Measurements from ENCODE around the gene MMP25. TPM values are rescaled to one million over a fixed set of nuclear protein-coding genes. Genes with fewer than 3 reads are reported as not detected.

The MMP25 gene
- total and polyA plus RNA-seq, 10 of the 15 experiments (the other 5 are each of a cell fraction or from before 2014, with no cell fraction given), result 0.03 to 0.36 (median 0.13) TPM; not detected in 1

- H3K79me2 ChIP-seq (ENCODE audit: control insufficient read depth, insufficient read depth, low read length), result no peaks in the 10 kb centered on the region
- no peak overlapping the region for H3K27ac ChIP-seq (ENCODE audit: control insufficient read depth, insufficient read depth)
- H3K36me3 ChIP-seq (ENCODE audit: control insufficient read depth in 2 of 2, insufficient read depth in 2 of 2, low read length in 1 of 2), result no peaks in the 10 kb centered on the region
- no peak overlapping the region; the same call in 1 of the 2 replicates for H3K4me2 ChIP-seq (ENCODE audit: control insufficient read depth, insufficient read depth)
- H3K4me1 ChIP-seq (ENCODE audit: control insufficient read depth, insufficient read depth, low read length), result peaks cover 17% of the 10 kb centered on the region
- RAD21 ChIA-PET (ENCODE audit: unreplicated experiment), result interaction anchor here (0.6 to 3.8 kb wide), 9 partner anchors 17 to 1038 kb away, joined by 3 to 94 read pairs (median 4); partner anchors contain the start of genes HCFC1R1, PKMYT1, THOC6 and TNFRSF12A
- no peaks in the 10 kb centered on the region for H3K9me3 ChIP-seq (replicated peaks; ENCODE audit: control insufficient read depth, insufficient read depth, low read length)
- H3K27me3 ChIP-seq (replicated peaks in 1 of 2; ENCODE audit: control insufficient read depth in 2 of 2, insufficient read depth in 2 of 2, low read length in 1 of 2), result peaks cover 0 to 7% of the 10 kb centered on the region in 2 experiments; a peak in 3 of 4 replicates
- intact Hi-C loops (cut with micrococcal nuclease; ENCODE audit: unreplicated experiment) (loop anchor here (1.0 kb wide), 1 partner anchor 25 kb away; no protein-coding TSS in a partner anchor), in situ Hi-C loops (cut with MboI) (no loop called here)
- SMC1A ChIA-PET (ENCODE audit: uncharacterized antibody, unreplicated experiment), result interaction anchor here (0.6 to 7.2 kb wide), 6 partner anchors 13 to 1654 kb away, joined by 3 to 91 read pairs (median 4); partner anchors contain the start of genes HCFC1R1 and THOC6
- ATAC-seq (peak; percentile 100), DNase-seq (ENCODE audit: low read depth, low spot score) (peak; percentile 97), FAIRE-seq (peak; percentile 99)
- CTCF ChIA-PET, result interaction anchor here (0.6 to 11.3 kb wide), 17 partner anchors 22 to 646 kb away, joined by 3 to 421 read pairs (median 4); partner anchors contain the start of genes CLDN6, HCFC1R1, IL32 and MMP25
- WGBS (ENCODE audit: insufficient coverage, insufficient replicate concordance, low lambda C conversion rate, missing lambda C conversion rate), result 12% methylated on average over 51 of the region's 58 CpGs
- H3K4me3 ChIP-seq, result no peak overlapping the region
- POLR2A ChIA-PET, result interaction anchor here (1.0 to 1.6 kb wide), 3 partner anchors 20 to 24 kb away, joined by 3 to 7 read pairs (median 4); partner anchors contain the start of genes HCFC1R1 and THOC6
- no peak overlapping the region for H2AFZ ChIP-seq (ENCODE audit: control insufficient read depth, low read depth, low read length)
- H4K20me1 ChIP-seq (ENCODE audit: control insufficient read depth, insufficient read depth), result no peaks in the 10 kb centered on the region
- BruUV-seq (replicated peaks), result no TSS peak
- no peak overlapping the region for H3K9ac ChIP-seq (ENCODE audit: control insufficient read depth, insufficient read depth, low read length)
- TF ChIP-seq PRDM15 (CRISPR knock-in tag; IDR thresholded peaks at IDR 0.05) (no peak), IKZF2 (IDR thresholded peaks at IDR 0.05) (no peak), DPF2 (IDR thresholded peaks at IDR 0.05) (peak; percentile 72), CREB1 (IDR thresholded peaks at IDR 0.05; ENCODE audit: low read depth) (peak; percentile 77), IKZF1 (conservative IDR thresholded peaks at IDR 0.05) (peak; percentile 36; the same call in 1 of the 2 replicates), CHD4 (IDR thresholded peaks at IDR 0.05) (no peak), ZNF592 (IDR thresholded peaks at IDR 0.05) (no peak), PAX5 (IDR thresholded peaks at IDR 0.05; ENCODE audit: borderline replicate concordance, low read depth, low read length) (peak; percentile 57; the same call in 1 of the 2 replicates), EED (IDR thresholded peaks at IDR 0.05; ENCODE audit: low read depth) (no peak), ZNF217 (IDR thresholded peaks at IDR 0.05) (no peak), SP1 (IDR thresholded peaks at IDR 0.05; ENCODE audit: low read depth, low read length) (peak; percentile 99)
These were observed 42.6 kb upstream of the MMP25 start for GRCh38 chr16:3003582-3004270.
